ENCODE results near the gene CA5B. TPM values are rescaled to one million over a fixed set of nuclear protein-coding genes. Genes with fewer than 3 reads are reported as not detected.

Gene CA5B
- total and polyA plus RNA-seq, 2 donors (not counting 3 experiments of a cell fraction or from before 2014, with no cell fraction given), result 2.3 to 5.6 TPM

DNA sequence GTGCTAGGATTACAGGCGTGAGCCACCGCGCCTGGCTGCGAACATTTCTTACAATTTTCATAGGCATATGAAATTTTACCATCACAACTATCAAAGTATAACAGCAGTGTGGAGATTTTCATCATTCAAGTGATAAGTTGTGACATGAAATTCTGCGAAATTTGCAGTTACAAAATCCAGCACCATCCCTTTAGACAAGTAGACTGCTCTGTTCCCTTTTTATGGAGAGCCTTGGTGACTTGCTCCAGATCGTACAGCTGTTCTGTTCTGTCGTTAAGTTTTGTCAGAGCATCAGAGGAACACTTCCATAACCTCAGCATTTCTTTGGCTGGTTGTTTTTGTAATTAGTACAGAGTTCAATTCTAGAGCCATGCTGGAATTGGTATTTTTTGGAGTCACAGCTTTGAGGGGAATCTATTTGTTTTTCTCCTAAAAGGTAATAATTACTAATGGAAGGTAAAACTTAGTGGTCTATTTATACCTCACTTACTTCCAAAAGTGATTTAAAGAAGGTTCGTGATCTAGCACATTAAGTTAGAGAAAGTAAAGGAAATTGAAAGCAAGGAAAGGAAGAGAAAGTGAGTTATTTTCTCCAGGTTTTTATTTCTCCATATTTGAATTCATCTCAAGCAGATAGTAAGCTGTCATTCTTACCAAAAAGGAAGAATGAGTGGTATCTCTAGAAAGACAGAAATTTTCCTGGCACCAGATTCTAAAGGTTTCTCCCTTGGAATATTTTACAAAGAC is 74.3 kb downstream of the CA5B start:
- Histone ChIP-seq H3K36me3 (ENCODE audit: control insufficient read depth in 2 of 2, extremely low read depth in 1 of 2, insufficient read depth in 2 of 2, low read length in 2 of 2) (peaks cover 0 to 4% of the 10 kb centered on the region in 2 experiments), H4K20me1 (replicated peaks; ENCODE audit: control insufficient read depth, extremely low read depth, insufficient read depth, low read length) (no peaks in the 10 kb centered on the region), H3K27ac (ENCODE audit: insufficient read depth, low read depth, low read length) (no peak overlapping the region), H3K4me3 (replicated peaks in 1 of 3; ENCODE audit: insufficient read depth in 1 of 3, low read depth in 1 of 3, low read length in 3 of 3) (no peak overlapping the region), H3K9me1 (replicated peaks; ENCODE audit: control insufficient read depth, extremely low read depth, insufficient read depth, low read length) (no peaks in the 10 kb centered on the region), H2AFZ (ENCODE audit: low read depth, low read length) (no peak overlapping the region), H3K9ac (replicated peaks; ENCODE audit: extremely low read depth, insufficient read depth, low read length) (no peak overlapping the region), H3K4me2 (ENCODE audit: insufficient read depth, low read length) (no peak overlapping the region), H3K4me1 (ENCODE audit: control insufficient read depth, extremely low read depth, insufficient read depth, low read length) (no peaks in the 10 kb centered on the region), H3K9me3 (replicated peaks; ENCODE audit: control insufficient read depth, insufficient read depth, low read length) (no peaks in the 10 kb centered on the region), H3K27me3 (ENCODE audit: control insufficient read depth in 2 of 2, insufficient read depth in 2 of 2, low read length in 2 of 2) (no peaks in the 10 kb centered on the region), H3K79me2 (ENCODE audit: control insufficient read depth, insufficient read depth, low read length) (no peaks in the 10 kb centered on the region)
- DNase-seq (ENCODE audit: low read depth, low spot score) (no peak), FAIRE-seq (no peak)
- ChIA-PET POLR2A (no interaction called here), CTCF (no interaction called here)
- TF ChIP-seq JUN (IDR thresholded peaks at IDR 0.05; ENCODE audit: borderline replicate concordance, insufficient read depth, insufficient read length, low read depth), result no peak
- TF ChIP-seq MYC (IDR thresholded peaks at IDR 0.05; ENCODE audit: low read depth, low read length), result no peak
- TF ChIP-seq POLR2A (IDR thresholded peaks at IDR 0.05; ENCODE audit: low read depth, low read length), result no peak
- TF ChIP-seq EZH2 (IDR thresholded peaks at IDR 0.05; ENCODE audit: borderline replicate concordance, low read depth, low read length, severe bottlenecking), result no peak
- TF ChIP-seq, protein P1, sequence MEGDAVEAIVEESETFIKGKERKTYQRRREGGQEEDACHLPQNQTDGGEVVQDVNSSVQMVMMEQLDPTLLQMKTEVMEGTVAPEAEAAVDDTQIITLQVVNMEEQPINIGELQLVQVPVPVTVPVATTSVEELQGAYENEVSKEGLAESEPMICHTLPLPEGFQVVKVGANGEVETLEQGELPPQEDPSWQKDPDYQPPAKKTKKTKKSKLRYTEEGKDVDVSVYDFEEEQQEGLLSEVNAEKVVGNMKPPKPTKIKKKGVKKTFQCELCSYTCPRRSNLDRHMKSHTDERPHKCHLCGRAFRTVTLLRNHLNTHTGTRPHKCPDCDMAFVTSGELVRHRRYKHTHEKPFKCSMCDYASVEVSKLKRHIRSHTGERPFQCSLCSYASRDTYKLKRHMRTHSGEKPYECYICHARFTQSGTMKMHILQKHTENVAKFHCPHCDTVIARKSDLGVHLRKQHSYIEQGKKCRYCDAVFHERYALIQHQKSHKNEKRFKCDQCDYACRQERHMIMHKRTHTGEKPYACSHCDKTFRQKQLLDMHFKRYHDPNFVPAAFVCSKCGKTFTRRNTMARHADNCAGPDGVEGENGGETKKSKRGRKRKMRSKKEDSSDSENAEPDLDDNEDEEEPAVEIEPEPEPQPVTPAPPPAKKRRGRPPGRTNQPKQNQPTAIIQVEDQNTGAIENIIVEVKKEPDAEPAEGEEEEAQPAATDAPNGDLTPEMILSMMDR (IDR thresholded peaks at IDR 0.05; ENCODE audit: extremely low read depth in 1 of 2, insufficient read depth in 1 of 2, low read depth in 1 of 2, low read length in 2 of 2), result no peak
- no peak for TF ChIP-seq POLR2AphosphoS5 (IDR thresholded peaks at IDR 0.05; ENCODE audit: insufficient read depth, low read depth, low read length)
- TF ChIP-seq, protein P2, sequence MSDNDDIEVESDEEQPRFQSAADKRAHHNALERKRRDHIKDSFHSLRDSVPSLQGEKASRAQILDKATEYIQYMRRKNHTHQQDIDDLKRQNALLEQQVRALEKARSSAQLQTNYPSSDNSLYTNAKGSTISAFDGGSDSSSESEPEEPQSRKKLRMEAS (IDR thresholded peaks at IDR 0.05; ENCODE audit: insufficient read depth, insufficient read length), result no peak
- no peak for TF ChIP-seq FOS (IDR thresholded peaks at IDR 0.05; ENCODE audit: borderline replicate concordance, insufficient read depth, low read length)
- TF ChIP-seq GATA2 (IDR thresholded peaks at IDR 0.05; ENCODE audit: insufficient read depth, insufficient read length, low read depth, low read length), result no peak
- intact Hi-C loops (cut with micrococcal nuclease) (no loop called here), dilution Hi-C loops (cut with MboI; ENCODE audit: extremely low pct_ligation_motif_present, low sequenced_read_pairs) (no loop called here)
- no TSS peak for BruUV-seq (replicated peaks)

Measured in endothelial cell of umbilical vein (primary cell).